Coronary artery (tissue), 2 donors: Measurements from ENCODE around the gene ABHD14A.
A peak's percentile ranks its signal among the peaks of the same experiment; 100 is the strongest.

ENCODE experiments used
- DNase-seq: peaks from one replicate; pipeline ENCODE4 v3.0.0-alpha.2; 2017; ENCODE audit warnings: low spot score
- H3K27ac ChIP-seq, 2 donors: fragments of 200-600 bp; sonication (generic); one replicate each; pipeline ENCODE4 v1.5.1; 2016 to 2019
- H3K4me3 ChIP-seq: fragments of 200-600 bp; sonication (generic); 2 replicates; pipeline ENCODE4 v1.5.1; 2016; ENCODE audit warnings: mild to moderate bottlenecking, moderate library complexity
- CTCF ChIP-seq: fragments of 200-600 bp; sonication (generic); IDR thresholded peaks from one replicate; pipeline ENCODE4 v1.5.1; 2019; ENCODE audit warnings: antibody characterized with exemption

Gene ABHD14A

GRCh38 chr3:51995346-51996163 lies 20.7 kb downstream of the ABHD14A start, which contains the start of gene RPL29:
RPL29 (minus strand) TSS chr3:51995895; CDS start chr3:51995461, 434 bp downstream.
- TF ChIP-seq CTCF: no peak
- H3K27ac ChIP-seq: peak within 1 kb of the TSS; percentile 80 to 84
- H3K4me3 ChIP-seq: peak within 1 kb of the TSS; percentile 83
- DNase-seq: peak; percentile 96

- Histone ChIP-seq H3K4me3 (no peak overlapping the region), H3K27ac (no peak overlapping the region)
- DNase-seq: no peak
- no peak for TF ChIP-seq CTCF
Observed at GRCh38 chr3:51997172-51997571, 22.3 kb downstream of the ABHD14A start.

GRCh38 chr3:51997935-51998596 lies 23.2 kb downstream of the ABHD14A start:
- Histone ChIP-seq H3K27ac (no peak overlapping the region), H3K4me3 (no peak overlapping the region)
- no peak for TF ChIP-seq CTCF
- no peak for DNase-seq

GRCh38 chr3:51998774-51999173 lies 23.9 kb downstream of the ABHD14A start:
- no peak for TF ChIP-seq CTCF
- no peak for DNase-seq
- H3K27ac ChIP-seq: no peak overlapping the region
- no peak overlapping the region for H3K4me3 ChIP-seq

- no peak overlapping the region for H3K4me3 ChIP-seq
- TF ChIP-seq CTCF: no peak
Observed at GRCh38 chr3:51999846-52000245, 25.0 kb downstream of the ABHD14A start.

GRCh38 chr3:52001443-52001974 lies 26.6 kb downstream of the ABHD14A start:
- H3K4me3 ChIP-seq: no peak overlapping the region
- H3K27ac ChIP-seq: no peak overlapping the region
- DNase-seq: no peak
- peak; percentile 79 for TF ChIP-seq CTCF

More at GRCh38 chr3:51999846-52000245, 25.0 kb downstream of the ABHD14A start:
- no peak for DNase-seq
- no peak overlapping the region for H3K27ac ChIP-seq
